HUES64 (cell line): ENCODE results near the gene SIRT4.

Experiments
- H3K27ac ChIP-seq: 2 replicates; pipeline ENCODE4 v1.7.0; 2013; ENCODE audit warnings: low read depth, low read length, inconsistent platforms
- H3K27me3 ChIP-seq: 2 replicates; pipeline ENCODE4 v1.6.1; 2013; ENCODE audit warnings: mild to moderate bottlenecking, low read length; ENCODE audit not compliant: insufficient read depth
- H3K36me3 ChIP-seq: 2 replicates; pipeline ENCODE4 v1.6.1; 2013; ENCODE audit warnings: mild to moderate bottlenecking, low read length; ENCODE audit not compliant: insufficient read depth
- H3K4me1 ChIP-seq: 2 replicates; pipeline ENCODE4 v1.6.1; 2013; ENCODE audit warnings: mild to moderate bottlenecking, low read length, moderate library complexity; ENCODE audit not compliant: insufficient read depth
- H3K4me3 ChIP-seq: 2 replicates; pipeline ENCODE4 v1.5.1; 2013; ENCODE audit warnings: mild to moderate bottlenecking, low read length, moderate library complexity
- H3K9ac ChIP-seq: 2 replicates; pipeline ENCODE4 v1.6.1; 2013; ENCODE audit warnings: mild to moderate bottlenecking, low read depth, low read length
- H3K9me3 ChIP-seq: 2 replicates; pipeline ENCODE4 v1.6.1; 2013; ENCODE audit warnings: low read depth, low read length; ENCODE audit not compliant: insufficient read depth
- WGBS: fragments of 150-250, 120-280 bp; methylation state at CpG from one replicate; pipeline ENCODE4 v1.1.7; 2013; ENCODE audit warnings: missing lambda C conversion rate; 5-methylcytosine and 5-hydroxymethylcytosine counted together

The SIRT4 gene

GRCh38 chr12:120356567-120357030 lies 54.5 kb downstream of the SIRT4 start:
- 59% methylated on average over 13 of the region's 13 CpGs for WGBS
- H3K4me3 ChIP-seq = no peak overlapping the region
- H3K9me3 ChIP-seq = no peaks in the 10 kb centered on the region
- H3K27me3 ChIP-seq = no peaks in the 10 kb centered on the region
- peaks cover 20% of the 10 kb centered on the region for H3K4me1 ChIP-seq
- H3K36me3 ChIP-seq = peaks cover 64% of the 10 kb centered on the region
- H3K9ac ChIP-seq = no peak overlapping the region
- peak overlapping the region; percentile 19; the same call in 1 of the 2 replicates for H3K27ac ChIP-seq

- H3K4me1 ChIP-seq = peaks cover 23% of the 10 kb centered on the region
- WGBS = 79% methylated on average over 5 of the region's 5 CpGs
Observed at GRCh38 chr12:120357104-120357503, 55.0 kb downstream of the SIRT4 start.

GRCh38 chr12:120358412-120359100 lies 56.4 kb downstream of the SIRT4 start:
- peaks cover 61% of the 10 kb centered on the region for H3K36me3 ChIP-seq
- peak overlapping the region; percentile 61 for H3K27ac ChIP-seq
- no peak overlapping the region for H3K9ac ChIP-seq
- H3K4me1 ChIP-seq = peaks cover 35% of the 10 kb centered on the region
- no peaks in the 10 kb centered on the region for H3K27me3 ChIP-seq
- H3K9me3 ChIP-seq = no peaks in the 10 kb centered on the region
- H3K4me3 ChIP-seq = no peak overlapping the region
- 57% methylated on average over 19 of the region's 19 CpGs for WGBS

More at GRCh38 chr12:120357104-120357503, 55.0 kb downstream of the SIRT4 start:
- H3K9me3 ChIP-seq = no peaks in the 10 kb centered on the region
- no peaks in the 10 kb centered on the region for H3K27me3 ChIP-seq
- H3K36me3 ChIP-seq = peaks cover 62% of the 10 kb centered on the region
- H3K27ac ChIP-seq = peak overlapping the region; percentile 19; the same call in 1 of the 2 replicates
- no peak overlapping the region for H3K4me3 ChIP-seq
- no peak overlapping the region for H3K9ac ChIP-seq

GRCh38 chr12:120359128-120359527 lies 57.0 kb downstream of the SIRT4 start:
- peak overlapping the region; percentile 61 for H3K27ac ChIP-seq
- H3K9me3 ChIP-seq = no peaks in the 10 kb centered on the region
- WGBS = 93% methylated on average over 1 of the region's 1 CpG
- no peak overlapping the region for H3K4me3 ChIP-seq
- no peak overlapping the region for H3K9ac ChIP-seq
- peaks cover 40% of the 10 kb centered on the region for H3K4me1 ChIP-seq
- peaks cover 61% of the 10 kb centered on the region for H3K36me3 ChIP-seq
- no peaks in the 10 kb centered on the region for H3K27me3 ChIP-seq

GRCh38 chr12:120361506-120362208 lies 59.5 kb downstream of the SIRT4 start:
- Histone ChIP-seq H3K27ac (peak overlapping the region; percentile 85), H3K4me1 (peaks cover 49% of the 10 kb centered on the region), H3K27me3 (no peaks in the 10 kb centered on the region), H3K9me3 (no peaks in the 10 kb centered on the region), H3K9ac (peak overlapping the region; percentile 52), H3K36me3 (peaks cover 65% of the 10 kb centered on the region), H3K4me3 (peak overlapping the region; percentile 53)
- 2% methylated on average over 54 of the region's 56 CpGs for WGBS
